ENCODE measurements around the gene IER5L.

DNA sequence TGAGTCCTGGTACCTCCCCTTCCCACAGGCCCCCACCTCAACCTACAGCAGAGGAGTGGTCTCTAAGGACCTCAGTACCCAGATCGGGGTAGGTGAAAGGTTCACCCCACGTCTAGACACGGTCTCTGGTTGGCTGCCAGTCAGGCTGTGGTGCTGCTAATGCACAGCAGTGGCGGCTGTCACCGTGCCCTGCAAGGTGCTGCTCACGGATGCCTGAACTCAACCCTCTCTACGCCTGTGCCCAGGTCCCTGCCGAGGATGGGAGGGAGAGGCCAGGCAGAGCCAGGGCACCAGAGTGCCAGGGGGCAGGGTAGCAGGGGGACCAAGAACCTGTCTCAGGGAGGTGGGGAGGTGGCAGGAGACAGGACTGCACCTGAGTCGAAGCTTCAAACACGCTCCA is 14.3 kb downstream of the IER5L start:
- TF ChIP-seq, protein P1, sequence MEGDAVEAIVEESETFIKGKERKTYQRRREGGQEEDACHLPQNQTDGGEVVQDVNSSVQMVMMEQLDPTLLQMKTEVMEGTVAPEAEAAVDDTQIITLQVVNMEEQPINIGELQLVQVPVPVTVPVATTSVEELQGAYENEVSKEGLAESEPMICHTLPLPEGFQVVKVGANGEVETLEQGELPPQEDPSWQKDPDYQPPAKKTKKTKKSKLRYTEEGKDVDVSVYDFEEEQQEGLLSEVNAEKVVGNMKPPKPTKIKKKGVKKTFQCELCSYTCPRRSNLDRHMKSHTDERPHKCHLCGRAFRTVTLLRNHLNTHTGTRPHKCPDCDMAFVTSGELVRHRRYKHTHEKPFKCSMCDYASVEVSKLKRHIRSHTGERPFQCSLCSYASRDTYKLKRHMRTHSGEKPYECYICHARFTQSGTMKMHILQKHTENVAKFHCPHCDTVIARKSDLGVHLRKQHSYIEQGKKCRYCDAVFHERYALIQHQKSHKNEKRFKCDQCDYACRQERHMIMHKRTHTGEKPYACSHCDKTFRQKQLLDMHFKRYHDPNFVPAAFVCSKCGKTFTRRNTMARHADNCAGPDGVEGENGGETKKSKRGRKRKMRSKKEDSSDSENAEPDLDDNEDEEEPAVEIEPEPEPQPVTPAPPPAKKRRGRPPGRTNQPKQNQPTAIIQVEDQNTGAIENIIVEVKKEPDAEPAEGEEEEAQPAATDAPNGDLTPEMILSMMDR (IDR thresholded peaks at IDR 0.05; ENCODE audit: extremely low read depth in 1 of 2, insufficient read depth in 1 of 2, low read depth in 1 of 2, low read length in 2 of 2) = no peak
- TF ChIP-seq POLR2AphosphoS5 (IDR thresholded peaks at IDR 0.05; ENCODE audit: insufficient read depth, low read depth, low read length) (no peak), FOS (IDR thresholded peaks at IDR 0.05; ENCODE audit: borderline replicate concordance, insufficient read depth, low read length) (no peak), MYC (IDR thresholded peaks at IDR 0.05; ENCODE audit: low read depth, low read length) (no peak)

Data from endothelial cell of umbilical vein (primary cell).